Retina (tissue), 1 donor: ENCODE results near the gene CFAP90.

Experiments
- DNase-seq: peaks from one replicate; pipeline ENCODE4 v3.0.0-alpha.2; 2016

Gene CFAP90

DNA sequence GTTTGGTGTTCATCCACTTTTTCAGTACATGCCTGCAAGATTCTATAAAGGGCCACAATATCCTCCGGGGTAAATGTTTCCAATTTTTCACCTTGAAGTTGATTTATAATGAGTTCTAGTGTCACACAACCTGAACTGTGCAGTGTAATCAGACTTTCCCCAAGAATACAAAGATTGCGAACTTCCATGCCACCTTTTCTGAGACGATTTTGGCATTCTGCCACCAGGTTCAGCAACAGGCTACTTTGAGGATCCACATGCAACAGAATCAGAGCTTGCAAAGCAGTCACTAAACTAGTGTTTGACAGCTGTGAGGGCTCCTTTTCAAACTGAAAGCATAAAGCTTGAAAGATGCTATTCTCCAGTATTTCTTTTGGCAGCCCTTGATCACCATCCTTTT lies 16.3 kb upstream of the CFAP90 start:
- no peak for DNase-seq

DNA sequence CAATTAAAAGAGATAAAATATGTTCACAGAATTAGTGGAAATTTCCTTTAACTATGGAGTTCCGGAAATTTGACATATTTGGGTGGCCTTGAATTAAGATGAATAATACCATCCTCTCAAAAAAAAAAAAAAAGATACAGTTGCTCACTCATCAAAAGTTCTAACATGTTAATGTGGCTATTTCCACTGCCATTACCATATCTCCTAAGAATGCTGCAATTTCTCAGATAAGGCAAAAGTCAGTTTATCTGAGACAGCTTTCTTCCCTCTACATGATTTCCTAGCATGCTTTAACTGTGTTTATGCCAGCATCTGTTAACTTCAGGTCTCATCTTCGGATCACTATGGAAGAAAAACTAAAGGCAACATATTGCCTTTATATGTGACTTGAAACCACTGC lies 15.3 kb upstream of the CFAP90 start:
- DNase-seq = no peak

DNA sequence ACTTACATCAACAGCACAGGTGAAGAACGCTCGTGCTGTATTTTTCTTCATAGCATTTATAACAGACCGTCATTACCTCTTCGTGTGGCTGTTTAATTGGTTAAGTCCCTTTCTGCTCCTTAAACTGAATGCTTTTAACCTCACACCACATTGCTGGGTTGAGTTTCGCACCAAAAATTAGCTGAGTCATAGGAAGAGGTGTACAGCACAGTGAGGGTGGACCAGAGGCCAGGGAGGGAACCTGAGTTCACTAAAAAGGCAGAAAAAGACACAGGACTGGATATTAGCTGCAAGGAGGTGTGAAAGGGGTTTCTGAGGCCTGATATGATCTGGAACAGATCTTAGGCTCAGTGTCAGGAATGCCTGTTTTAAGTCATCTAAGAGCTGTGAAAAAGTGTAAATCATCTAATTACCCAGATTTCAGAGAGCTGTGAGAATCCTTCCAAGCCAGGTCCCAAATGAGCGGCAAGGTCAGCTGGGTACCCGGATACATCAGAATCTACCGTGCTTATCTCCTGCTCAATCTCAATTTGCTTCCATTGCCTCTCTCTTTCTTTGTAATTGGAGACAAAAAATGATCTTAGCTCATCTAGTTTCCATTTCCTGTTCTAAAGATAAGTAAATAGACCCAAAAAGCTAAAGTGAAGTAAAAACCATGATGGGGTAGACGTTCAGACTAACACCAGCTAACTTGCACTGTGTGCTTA lies 7.1 kb upstream of the CFAP90 start:
- DNase-seq = no peak

DNA sequence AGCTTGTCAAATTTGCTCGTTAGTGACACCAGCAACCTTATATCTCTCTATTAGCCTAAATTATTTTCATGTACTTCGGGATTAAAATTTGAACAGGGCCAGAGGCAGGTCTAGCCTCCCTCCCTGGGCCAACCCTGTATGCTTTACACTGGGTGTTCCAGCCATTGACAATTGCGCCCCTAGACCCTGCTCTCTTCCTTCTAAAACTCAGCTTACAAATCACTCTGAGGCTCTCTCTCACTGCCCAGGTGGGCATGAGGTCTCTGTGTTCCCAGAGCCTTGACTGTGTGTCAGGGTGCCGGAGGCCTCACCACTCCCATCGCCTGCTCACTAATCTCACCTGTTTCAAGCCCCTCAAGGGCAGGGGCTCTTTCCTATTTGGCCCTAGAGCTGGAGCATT lies 6.4 kb upstream of the CFAP90 start:
- DNase-seq = no peak

DNA sequence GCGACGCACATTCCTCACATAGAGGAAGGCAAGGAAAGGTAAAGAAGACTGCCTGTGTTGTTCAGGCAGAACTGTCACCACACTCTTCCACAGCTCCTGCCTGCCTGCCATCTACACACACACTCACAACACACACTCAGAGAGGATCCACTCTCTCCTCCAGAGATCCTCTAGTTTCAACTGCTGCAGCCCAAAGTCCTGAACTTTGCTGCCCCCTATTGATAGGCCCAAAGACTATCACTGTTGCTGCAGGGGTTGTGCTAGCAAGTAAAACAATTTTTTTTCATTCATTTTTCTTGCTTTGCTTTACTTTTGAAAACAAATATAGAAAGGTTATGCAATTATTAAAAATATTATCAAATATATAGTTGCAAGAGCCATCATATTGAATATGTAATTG lies 5.9 kb upstream of the CFAP90 start:
- DNase-seq = peak; percentile 54

DNA sequence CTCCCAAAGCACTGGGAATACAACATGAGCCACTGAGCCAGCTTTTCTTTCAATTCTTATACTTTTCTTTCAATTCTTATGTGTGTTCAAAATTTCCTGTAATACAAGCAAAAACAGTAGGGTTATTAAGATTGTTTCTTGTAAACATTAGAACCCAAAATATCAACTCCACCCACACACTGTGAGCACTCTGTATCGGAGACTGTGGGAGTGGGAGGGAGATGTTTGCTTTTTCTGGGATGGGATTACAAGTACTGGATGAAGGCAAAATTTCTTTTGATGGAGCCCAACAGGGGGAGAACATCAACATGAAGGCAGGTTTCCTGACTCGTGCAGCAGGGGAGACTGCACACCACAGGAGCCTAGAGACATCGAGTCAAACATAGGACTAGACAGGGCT lies 4.7 kb upstream of the CFAP90 start:
- DNase-seq = no peak

DNA sequence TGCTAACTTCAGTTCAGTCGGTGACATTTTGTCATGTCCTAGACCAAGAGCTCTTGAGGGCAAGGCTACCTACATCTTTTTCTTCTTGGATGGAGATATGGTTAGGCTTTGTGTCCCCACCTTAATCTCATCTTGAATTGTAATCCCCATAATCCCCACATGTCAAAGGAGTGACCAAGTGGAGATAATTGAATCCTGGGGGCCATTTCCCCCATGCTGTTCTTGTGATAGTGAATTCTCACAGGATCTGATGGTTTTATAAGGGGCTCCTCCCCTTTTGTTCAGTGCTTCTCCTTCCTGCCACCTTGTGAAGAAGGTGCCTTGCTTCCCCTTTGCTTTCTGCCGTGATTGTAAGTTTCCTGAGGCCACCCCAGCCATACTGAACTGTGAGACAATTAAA lies 2.1 kb upstream of the CFAP90 start:
- DNase-seq = no peak

DNA sequence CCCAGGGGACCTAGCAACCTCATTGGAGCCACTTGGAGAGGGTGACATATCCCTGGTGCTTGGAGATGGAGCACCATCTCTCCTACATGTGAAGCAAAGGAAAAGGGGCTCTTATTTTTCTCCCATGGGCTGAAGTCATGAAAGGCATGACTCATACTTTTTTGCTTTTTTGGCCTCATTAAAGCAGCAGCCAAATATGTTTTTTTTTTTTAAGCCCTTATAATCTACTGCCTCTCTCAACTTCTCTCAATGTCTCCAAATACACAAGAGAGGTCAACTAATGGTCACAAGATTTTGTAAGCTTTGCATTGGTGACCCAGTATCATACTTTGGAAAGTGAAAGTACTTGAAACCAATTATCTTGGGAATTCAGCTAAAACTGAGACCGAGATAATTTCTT lies 1.6 kb upstream of the CFAP90 start:
- no peak for DNase-seq

DNA sequence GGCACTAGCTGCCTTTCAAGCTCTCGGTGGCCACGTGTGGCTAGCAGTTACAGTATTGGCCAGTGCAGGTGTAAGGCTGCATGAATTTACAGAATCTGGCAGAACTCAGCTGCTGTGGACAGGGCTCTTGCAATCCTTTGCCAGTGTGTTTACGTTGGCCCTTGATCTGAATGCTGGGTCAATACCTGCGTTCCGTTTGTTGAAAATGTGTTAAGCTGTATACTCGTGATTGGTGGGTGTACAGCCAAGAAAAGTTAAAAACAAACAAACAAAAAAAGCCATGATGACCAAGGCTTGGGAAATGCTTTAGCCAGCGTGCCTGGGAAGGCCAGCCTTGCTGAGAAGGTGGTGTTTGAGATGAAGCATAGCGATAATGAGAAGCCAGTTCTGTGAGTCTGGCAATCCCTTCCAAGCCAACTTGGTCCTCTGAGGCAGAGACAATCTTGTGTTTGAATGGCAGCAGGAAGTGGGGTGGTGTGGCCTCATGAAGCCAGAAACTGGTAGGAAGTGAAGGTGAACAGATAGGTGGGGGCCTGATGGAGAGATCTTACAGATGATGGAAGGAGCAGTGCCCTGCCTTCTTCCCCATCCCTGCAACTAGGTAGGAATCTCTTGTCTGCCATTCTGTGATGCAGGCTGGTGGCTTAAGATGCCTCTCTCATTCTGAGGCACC lies 820 bp upstream of the CFAP90 start:
- no peak for DNase-seq

DNA sequence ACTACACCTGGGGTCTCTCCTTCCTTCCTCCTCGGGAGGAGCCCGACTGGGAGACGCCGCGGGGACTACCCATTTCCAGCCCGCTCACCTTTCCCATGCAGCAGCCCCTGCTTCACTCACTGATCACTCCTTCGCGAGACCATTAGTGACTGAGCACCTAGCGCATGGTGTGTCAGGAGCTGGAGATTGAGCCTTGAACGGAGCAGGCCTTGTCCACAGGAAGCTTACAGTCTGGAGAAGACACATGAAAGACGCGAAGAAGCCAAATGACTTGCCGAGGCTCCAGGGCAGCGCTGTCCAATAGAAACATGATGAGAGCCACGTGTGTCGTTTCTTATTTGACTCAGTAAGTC lies 283 bp upstream of the CFAP90 start:
- no peak for DNase-seq

DNA sequence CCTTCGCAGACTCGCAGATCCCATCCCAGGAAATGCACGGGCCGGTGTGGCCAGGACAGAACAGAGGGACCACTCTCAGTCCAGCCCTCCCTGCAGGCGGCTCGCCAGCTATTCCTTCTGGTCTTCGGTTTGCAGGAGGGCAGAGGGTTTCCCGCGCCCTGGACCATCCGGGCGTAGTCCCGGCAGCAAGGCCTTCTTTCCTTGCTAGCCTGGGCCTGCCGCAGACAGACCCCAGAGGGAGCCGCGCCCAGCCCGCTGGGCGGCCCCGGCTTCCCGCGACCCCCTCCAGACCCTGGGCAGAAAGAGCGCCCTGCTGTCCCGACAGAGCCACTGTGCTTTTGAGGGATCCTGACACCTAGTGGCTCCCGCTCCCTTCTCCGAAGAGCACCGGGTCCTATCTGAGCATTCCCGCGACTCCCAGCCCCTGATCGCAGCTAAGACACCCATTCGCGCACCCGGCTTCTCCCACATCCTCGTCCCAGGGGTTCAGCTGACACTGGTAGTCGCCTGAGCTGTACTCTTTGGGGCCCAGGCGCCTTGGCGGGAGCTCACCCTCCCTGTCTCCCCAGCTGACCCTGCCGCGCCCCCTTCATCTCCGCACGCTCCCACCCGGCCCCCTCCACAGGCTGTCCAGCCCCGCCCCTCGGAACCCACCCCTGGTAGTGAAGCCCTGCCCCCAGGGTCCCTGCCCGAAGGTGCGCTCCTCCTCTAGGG lies 1.1 kb downstream of the CFAP90 start:
- DNase-seq = peak; percentile 81

DNA sequence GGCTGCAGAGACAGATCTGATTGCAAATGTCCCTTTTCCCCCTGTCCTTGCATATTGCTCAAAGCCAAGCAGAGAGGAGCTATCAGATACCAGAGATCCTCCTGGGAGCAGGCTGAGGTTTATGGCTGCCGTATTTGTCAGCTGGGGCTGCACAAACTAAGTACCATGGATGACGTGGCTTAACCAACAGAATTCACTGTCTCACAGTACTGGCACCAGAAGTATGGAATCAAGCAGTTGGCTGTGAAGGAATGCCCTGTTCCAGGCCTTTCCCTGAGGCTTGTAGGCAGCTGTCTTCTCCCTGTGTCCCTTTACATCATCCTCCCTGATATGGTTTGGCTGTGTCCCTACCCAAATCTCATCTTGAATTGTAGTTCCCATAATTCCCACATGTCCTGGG lies 2.6 kb downstream of the CFAP90 start:
- DNase-seq = no peak

DNA sequence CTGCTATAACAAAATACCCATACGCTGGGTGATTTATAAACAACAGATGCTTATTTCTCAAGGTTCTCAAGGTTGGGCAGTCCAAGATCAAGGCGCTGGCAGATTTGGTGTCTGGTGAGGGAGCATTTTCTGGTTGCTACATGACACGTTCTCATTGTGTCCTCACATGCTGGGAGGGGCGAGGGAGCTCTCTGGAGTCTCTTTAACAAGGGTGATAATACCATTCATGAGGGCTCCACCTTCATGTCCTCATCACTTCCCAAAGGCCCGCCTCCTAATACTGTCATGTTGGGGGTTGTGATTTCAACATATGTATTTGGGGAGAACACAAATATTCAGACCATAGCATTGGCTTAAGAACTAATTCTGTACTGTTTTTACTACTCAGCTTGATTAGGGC lies 4.6 kb downstream of the CFAP90 start:
- no peak for DNase-seq

DNA sequence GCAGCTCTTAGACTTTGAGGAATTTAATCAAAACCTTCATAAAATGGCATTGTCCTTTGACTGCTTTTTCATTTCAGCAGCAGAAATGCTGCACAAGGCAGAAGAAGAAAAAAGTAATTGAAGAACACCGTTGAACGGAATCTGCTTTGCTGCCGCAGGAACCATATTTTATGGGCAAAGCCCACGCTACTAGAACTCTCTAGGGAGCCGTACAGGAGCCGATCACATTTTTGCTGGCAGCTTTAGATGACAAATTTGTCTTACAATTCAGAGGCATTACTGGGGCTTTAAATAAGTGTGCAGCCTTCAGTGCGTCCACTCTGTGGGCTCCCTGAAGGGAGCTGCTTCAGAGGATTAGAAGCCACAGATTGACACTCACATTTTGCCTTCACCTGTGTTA lies 5.4 kb downstream of the CFAP90 start:
- DNase-seq = no peak

DNA sequence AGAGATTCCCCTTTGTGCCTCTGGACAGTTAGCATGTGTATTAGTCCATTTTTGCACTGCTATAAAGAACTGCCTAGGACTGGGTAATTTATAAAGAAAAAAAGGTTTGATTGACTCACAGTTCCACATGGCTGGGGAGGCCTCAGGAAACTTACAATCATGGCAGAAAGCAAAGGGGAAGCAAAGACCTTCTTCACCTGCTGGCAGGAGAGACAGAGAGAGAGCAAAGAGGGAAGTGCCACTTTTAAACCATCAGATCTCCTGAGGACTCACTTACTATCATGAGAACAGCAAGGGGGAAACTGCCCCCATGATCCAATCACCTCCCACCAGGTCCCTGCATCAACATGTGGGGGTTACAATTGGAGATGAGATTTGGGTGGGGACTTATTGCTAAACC lies 6.0 kb downstream of the CFAP90 start:
- no peak for DNase-seq

DNA sequence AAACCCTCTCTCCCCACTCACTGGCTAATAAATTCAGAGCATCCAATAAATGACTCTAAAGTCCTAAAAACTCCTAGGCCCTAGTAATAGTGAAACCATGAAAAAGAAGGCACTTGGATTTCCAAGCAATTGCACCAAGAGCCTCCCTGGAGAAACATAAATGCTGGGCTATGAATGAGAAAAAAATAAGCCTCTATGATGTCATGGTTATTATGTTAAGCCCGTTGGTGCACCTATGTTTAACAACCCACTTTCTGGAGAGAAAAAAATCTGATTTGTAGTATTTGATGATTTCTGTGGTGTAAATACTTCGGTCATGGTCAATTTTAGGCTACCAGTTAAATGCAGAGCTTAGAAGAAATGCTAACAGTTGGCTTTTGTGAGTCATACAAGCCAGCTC lies 8.4 kb downstream of the CFAP90 start:
- no peak for DNase-seq

DNA sequence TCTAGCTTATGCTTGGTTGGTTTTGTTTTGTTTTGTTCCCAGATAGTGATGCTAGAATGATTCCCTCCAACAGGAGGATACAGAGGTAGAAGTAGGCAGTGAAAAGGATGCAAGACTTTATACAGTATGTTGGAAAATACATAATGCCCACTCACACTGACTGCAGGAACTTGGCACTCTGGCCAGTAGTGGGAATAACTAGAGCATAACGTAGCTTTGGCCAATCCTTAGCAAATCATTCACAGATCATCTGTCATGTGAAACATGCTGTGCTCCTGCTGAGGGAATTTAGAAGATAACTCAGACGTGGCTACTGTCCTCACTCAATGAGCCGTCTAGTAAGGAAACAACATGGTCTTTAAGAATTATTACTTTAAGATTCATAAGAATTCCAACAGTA lies 13.5 kb downstream of the CFAP90 start:
- DNase-seq = peak; percentile 46

DNA sequence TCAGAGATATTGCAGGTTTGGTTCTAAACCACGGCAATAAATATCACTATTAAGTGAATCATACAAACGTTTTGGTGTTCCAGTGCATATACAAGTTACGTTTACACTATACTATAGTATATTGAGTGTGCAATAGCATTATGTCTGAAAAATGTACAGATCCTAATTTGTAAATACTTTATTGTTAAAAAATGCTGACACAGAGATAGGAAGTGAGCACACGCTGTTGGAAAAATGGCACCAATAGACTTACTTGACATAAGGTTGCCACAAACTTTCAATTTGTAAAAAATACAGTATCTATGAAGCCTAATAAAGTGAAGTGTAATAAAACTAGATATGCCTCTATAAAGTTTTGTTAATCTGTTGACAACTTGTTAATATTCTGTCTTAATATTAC lies 16.0 kb downstream of the CFAP90 start:
- no peak for DNase-seq

DNA sequence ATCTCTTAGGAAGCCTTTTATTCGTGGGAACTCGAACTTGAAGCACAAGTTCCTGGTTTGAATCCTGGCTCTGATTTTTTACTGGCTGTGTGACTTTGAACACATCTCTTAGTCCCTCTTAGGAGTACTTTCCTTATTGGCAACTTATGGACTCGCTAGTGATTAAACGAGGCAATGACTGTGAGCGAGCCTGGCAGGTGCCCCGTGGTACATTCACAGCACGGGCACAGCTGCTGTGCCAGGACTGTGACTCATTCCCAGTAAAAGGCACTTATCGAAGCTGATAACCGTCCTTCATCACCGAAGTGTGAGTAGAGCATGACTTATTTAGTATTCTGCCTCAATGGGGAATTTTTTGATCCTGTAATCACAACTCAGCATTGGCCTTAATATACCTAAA lies 22.7 kb downstream of the CFAP90 start:
- DNase-seq = no peak

DNA sequence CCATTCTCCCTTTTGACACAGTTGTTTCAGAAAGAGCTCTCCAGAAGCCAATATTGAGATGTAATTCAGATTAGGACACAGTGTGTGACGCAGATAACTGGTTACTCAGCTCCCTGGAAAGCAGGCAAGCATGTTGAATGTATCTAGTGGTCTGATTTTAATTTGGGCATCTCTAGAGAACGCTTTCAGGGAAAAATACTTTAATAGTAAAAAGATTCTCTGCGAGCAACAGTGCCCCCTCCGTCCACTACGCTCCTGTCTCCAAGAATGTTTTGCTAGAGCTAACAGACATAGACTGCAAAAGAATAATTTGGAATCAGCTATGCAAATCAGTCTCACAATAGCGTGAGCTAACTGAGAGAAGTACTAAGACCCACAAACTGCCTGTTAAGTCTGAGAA lies 23.3 kb downstream of the CFAP90 start:
- no peak for DNase-seq

DNA sequence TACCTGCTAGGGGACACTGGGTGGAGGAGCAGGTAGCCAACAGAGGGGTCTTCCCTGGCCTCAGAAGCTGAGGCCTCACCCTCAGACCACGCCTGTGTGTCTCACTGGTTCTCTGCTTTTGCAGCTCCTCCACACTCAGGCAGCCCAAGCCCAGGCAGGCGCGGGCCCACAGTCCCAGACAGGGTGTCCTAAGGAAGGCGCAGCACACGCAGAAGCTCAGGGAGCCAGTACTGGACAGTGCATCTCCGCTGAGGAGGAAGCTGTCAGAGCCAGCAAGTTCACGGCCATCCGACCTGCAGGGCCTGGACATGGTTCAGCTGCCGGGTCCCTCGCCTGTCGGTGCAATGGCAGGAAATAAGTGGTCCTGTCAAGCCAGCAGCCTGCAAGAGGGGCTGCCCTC lies 25.3 kb downstream of the CFAP90 start:
- no peak for DNase-seq

DNA sequence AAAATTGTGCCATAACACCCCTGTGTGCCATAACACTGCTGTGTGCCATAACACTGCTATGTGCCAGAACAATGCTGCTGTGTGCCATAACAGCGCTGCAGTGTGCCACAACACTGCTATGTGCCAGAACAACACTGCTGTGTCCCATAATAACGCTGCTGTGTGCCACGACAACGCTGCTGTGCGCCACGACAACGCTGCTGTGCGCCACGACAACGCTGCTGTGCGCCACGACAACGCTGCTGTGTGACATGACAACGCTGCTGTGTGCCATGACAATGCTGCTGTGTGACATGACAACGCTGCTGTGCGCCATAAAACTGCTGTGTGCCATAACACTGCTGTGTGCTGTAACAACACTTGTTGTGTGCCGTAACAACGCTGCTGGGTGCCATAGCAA lies 25.9 kb downstream of the CFAP90 start:
- no peak for DNase-seq

DNA sequence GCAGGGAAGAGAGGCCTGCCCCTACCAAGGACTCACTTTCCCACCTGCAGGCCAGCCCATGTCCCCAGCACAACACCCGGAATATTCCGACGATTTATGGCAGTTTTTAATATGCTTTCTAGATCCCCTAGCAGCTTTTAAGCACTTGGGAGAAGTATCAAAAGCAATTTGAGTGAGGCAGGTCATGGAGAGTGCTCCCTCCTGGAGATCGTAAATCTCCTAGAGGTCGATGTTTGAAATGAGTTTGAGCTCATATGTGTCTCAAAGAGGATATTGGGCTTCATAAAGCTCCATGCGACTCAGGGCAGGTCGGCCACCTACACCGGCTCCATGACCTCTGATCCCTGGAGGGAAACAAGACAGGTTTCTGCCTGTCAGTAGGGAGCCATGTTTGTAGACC lies 27.3 kb downstream of the CFAP90 start:
- DNase-seq = no peak

DNA sequence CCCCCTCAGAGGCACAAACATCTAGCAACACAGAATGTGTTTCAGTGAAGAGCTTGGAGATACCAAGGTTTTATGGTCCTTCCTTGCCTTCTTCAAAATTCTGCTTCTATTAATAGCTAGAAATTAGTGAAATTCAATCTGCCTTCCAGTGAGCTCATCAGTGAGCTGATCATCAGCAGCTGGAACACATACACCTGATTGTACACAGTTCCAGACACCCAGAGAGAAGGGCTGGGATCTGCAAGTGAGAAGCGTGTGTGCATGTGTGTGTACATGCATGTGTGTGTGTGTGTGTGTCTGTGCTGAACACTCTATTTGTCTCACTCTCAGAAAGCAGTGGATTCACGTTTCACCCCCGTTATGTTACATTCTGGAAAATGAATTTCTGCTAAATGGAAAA lies 28.5 kb downstream of the CFAP90 start:
- no peak for DNase-seq

DNA sequence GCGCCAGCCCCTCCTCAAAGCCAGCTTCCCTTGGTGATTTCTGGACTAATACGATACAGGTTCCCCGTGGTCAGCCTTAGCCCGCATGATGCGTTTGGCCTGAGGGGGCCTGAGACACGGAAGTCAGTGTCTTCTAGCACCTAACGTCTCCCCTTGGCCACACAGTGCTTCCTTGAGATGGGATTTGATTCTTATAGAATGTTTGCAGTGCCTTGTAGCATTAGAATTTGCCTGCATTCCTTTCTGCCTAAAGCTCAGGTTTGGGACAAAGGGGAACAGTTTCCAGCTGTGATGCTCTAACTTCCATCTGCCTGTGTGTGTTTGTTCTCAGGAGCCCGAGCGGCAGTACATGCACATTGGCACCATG lies 34.4 kb downstream of the CFAP90 start:
- DNase-seq = no peak
